GM12878 (cell line): ENCODE data around the gene PCDHAC2. TPM values are rescaled to one million over a fixed set of nuclear protein-coding genes. Genes with fewer than 3 reads are reported as not detected.

Experiments
- ATAC-seq: fragments of 200-7000 bp; cut with Tn5 transposase; 3 replicates; pipeline ENCODE4 v1.9.1; 2020; ENCODE audit warnings: mild to moderate bottlenecking, moderate library complexity
- BruUV-seq: library from RNA; stranded (reverse); fragments of 400-500 nt; replicated peaks from 2 replicates; lab custom pipeline; 2021; lab: Mats Ljungman, UMichigan
- CTCF ChIA-PET: fragments of 300-600 bp; sonication (Branson Sonifier 250); formaldehyde crosslinking; extraction: SDS; loops from one replicate; lab custom pipeline; 2021; ENCODE audit warnings: inconsistent platforms; lab: Yijun Ruan, JAX
- POLR2A ChIA-PET: fragments of 350-600 bp; formaldehyde crosslinking; extraction: SDS; loops from one replicate; lab custom pipeline; 2021; ENCODE audit warnings: inconsistent platforms; lab: Charles Lee
- RAD21 ChIA-PET: fragments of 300-600 bp; sonication (Branson Sonifier 250); formaldehyde crosslinking; loops from one replicate; lab custom pipeline; 2023; ENCODE audit warnings: antibody characterized with exemption; ENCODE audit not compliant: unreplicated experiment; lab: Charles Lee
- SMC1A ChIA-PET: fragments of 300-600 bp; sonication (Branson Sonifier 250); formaldehyde crosslinking; loops from one replicate; lab custom pipeline; 2023; ENCODE audit not compliant: unreplicated experiment, uncharacterized antibody; lab: Charles Lee
- DNase-seq: peaks from one replicate; pipeline ENCODE4 v3.0.0-alpha.2; 2011; ENCODE audit warnings: low read depth, low spot score
- FAIRE-seq: peaks from 3 replicates; lab custom pipeline; 2011; peaks lifted over from hg19 to GRCh38; lab: Jason Lieb, UNC
- H2AFZ ChIP-seq: 2 replicates; pipeline ENCODE4 v1.6.0; 2011; ENCODE audit warnings: low read depth, low read length, control low read depth; ENCODE audit not compliant: control insufficient read depth
- H3K27ac ChIP-seq: 2 replicates; pipeline ENCODE4 v1.5.1; 2011; ENCODE audit warnings: control low read depth; ENCODE audit not compliant: control insufficient read depth, insufficient read depth
- H3K27me3 ChIP-seq, 2 experiments: replicated peaks in 1 of 2; 2 replicates each; pipeline versions ENCODE4 v1.6.0 to v1.6.1; 2011; ENCODE audit warnings: low read length in 1 of 2; ENCODE audit not compliant: control insufficient read depth in 2 of 2, insufficient read depth in 2 of 2
- H3K36me3 ChIP-seq, 2 experiments: 2 replicates each; pipeline ENCODE4 v1.5.1; 2011; ENCODE audit warnings: low read length in 1 of 2; ENCODE audit not compliant: control insufficient read depth in 2 of 2, insufficient read depth in 2 of 2
- H3K4me1 ChIP-seq: 2 replicates; pipeline ENCODE4 v1.6.1; 2011; ENCODE audit warnings: mild to moderate bottlenecking, low read length, moderate library complexity, mixed read lengths; ENCODE audit not compliant: control insufficient read depth, insufficient read depth
- H3K4me2 ChIP-seq: 2 replicates; pipeline ENCODE4 v1.6.0; 2011; ENCODE audit warnings: control low read depth; ENCODE audit not compliant: control insufficient read depth, insufficient read depth
- H3K4me3 ChIP-seq: fragments of 200-600 bp; sonication (generic); 2 replicates; pipeline ENCODE4 v1.5.1; 2016
- H3K79me2 ChIP-seq: 2 replicates; pipeline ENCODE4 v1.6.0; 2011; ENCODE audit warnings: low read length; ENCODE audit not compliant: control insufficient read depth, insufficient read depth
- H3K9ac ChIP-seq: 2 replicates; pipeline ENCODE4 v1.8.0; 2011; ENCODE audit warnings: low read length, control low read depth, mixed read lengths; ENCODE audit not compliant: control insufficient read depth, insufficient read depth
- H3K9me3 ChIP-seq: replicated peaks from 3 replicates; pipeline ENCODE4 v1.5.1; 2011; ENCODE audit warnings: mild to moderate bottlenecking, low read length; ENCODE audit not compliant: control insufficient read depth, insufficient read depth
- H4K20me1 ChIP-seq: 2 replicates; pipeline ENCODE4 v1.6.0; 2011; ENCODE audit not compliant: control insufficient read depth, insufficient read depth
- ATF7 ChIP-seq: fragments of 450-650 bp; IDR thresholded peaks from 2 replicates; pipeline ENCODE4 v1.6.1; 2016; ENCODE audit warnings: low read depth, mild to moderate bottlenecking
- FOXM1 ChIP-seq: IDR thresholded peaks from 2 replicates; pipeline ENCODE4 v1.6.1; 2012; ENCODE audit warnings: low read depth, mild to moderate bottlenecking, inconsistent platforms, low read length, moderate library complexity
- GABPA ChIP-seq: IDR thresholded peaks from 2 replicates; pipeline ENCODE4 v1.6.1; 2014; ENCODE audit warnings: antibody characterized with exemption, low read depth, mild to moderate bottlenecking, inconsistent platforms
- IKZF1 ChIP-seq: fragments of 450-650 bp; conservative IDR thresholded peaks from 2 replicates; pipeline ENCODE4 v1.6.1; 2017; ENCODE audit warnings: antibody characterized with exemption, mild to moderate bottlenecking
- IRF3 ChIP-seq: fragments of 450-650 bp; IDR thresholded peaks from 2 replicates; pipeline ENCODE4 v1.6.1; 2014; ENCODE audit warnings: mild to moderate bottlenecking
- KDM1A ChIP-seq: fragments of 200-600 bp; sonication (generic); IDR thresholded peaks from 2 replicates; pipeline ENCODE4 v1.6.1; 2016; ENCODE audit warnings: borderline replicate concordance
- NR2C2 ChIP-seq: IDR thresholded peaks from 2 replicates; pipeline ENCODE4 v1.6.1; 2011; ENCODE audit warnings: borderline replicate concordance, low read depth; ENCODE audit not compliant: control insufficient read depth, insufficient read length
- PBX3 ChIP-seq: IDR thresholded peaks from 2 replicates; pipeline ENCODE4 v1.6.1; 2011; ENCODE audit warnings: mild to moderate bottlenecking, low read depth, low read length, moderate library complexity; ENCODE audit not compliant: insufficient replicate concordance
- PKNOX1 ChIP-seq: fragments of 450-650 bp; IDR thresholded peaks from 2 replicates; pipeline ENCODE4 v1.6.1; 2016; ENCODE audit warnings: mild to moderate bottlenecking
- POLR2AphosphoS2 ChIP-seq: IDR thresholded peaks from 2 replicates; pipeline ENCODE4 v1.6.1; 2011; ENCODE audit warnings: low read depth, mild to moderate bottlenecking, low read length, improper control_type of control experiment, moderate library complexity
- SIX5 ChIP-seq: IDR thresholded peaks from 2 replicates; pipeline ENCODE4 v1.6.1; 2011; ENCODE audit warnings: mild to moderate bottlenecking, low read depth, low read length, moderate library complexity; ENCODE audit not compliant: severe bottlenecking
- SMARCA5 ChIP-seq: fragments of 450-650 bp; IDR thresholded peaks from 2 replicates; pipeline ENCODE4 v1.6.1; 2017; ENCODE audit warnings: mild to moderate bottlenecking
- SREBF1 ChIP-seq: IDR thresholded peaks from 2 replicates; pipeline ENCODE4 v1.6.1; 2012; ENCODE audit warnings: mild to moderate bottlenecking, low read length
- STAT3 ChIP-seq: IDR thresholded peaks from 2 replicates; pipeline ENCODE4 v1.6.1; 2011; ENCODE audit warnings: low read depth, low read length, improper control_type of control experiment
- USF2 ChIP-seq: IDR thresholded peaks from 2 replicates; pipeline ENCODE4 v1.6.1; 2011; ENCODE audit warnings: low read depth, low read length, improper control_type of control experiment, borderline replicate concordance
- ZBTB33 ChIP-seq: fragments of 450-650 bp; IDR thresholded peaks from 2 replicates; pipeline ENCODE4 v1.6.1; 2017; ENCODE audit warnings: mild to moderate bottlenecking
- ZNF622 ChIP-seq: fragments of 450-650 bp; IDR thresholded peaks from 2 replicates; pipeline ENCODE4 v1.6.1; 2017; ENCODE audit warnings: mild to moderate bottlenecking, inconsistent platforms
- WGBS: methylation state at CpG from one replicate; pipeline ENCODE4 v1.1.6; 2016; ENCODE audit warnings: low lambda C conversion rate; ENCODE audit not compliant: insufficient replicate concordance, insufficient coverage; ENCODE audit errors: missing lambda C conversion rate; 5-methylcytosine and 5-hydroxymethylcytosine counted together
- in situ Hi-C: fragments of 300-500 bp; cut with MboI; formaldehyde crosslinking; loops from 9 replicates; pipeline ENCODE4 v1.14.3; 2018; ENCODE audit warnings: mixed read lengths
- intact Hi-C: fragments of 100-400 bp; cut with micrococcal nuclease; formaldehyde crosslinking; loops from one replicate; pipeline ENCODE4 v1.14.2; 2022; ENCODE audit not compliant: unreplicated experiment
- polyA plus RNA-seq, 11 experiments: library from polyadenylated mRNA; depleted of rRNA in 4 of 11; unstranded in 6 of 11; stranded (reverse) in 5 of 11; fragments of >200 nt; fragmentation: Nextera tagmentation in 4 of 11; fragmentation: Illumina TruSeq in 1 of 11; extraction: Ambion mirVana in 4 of 11; extraction: Trizol in 1 of 11; gene quantifications; 1 replicate in 1 of 11; 2 replicates in 10 of 11; pipeline versions ENCODE4 v1.2.1 to v1.2.3, GENCODE V29; 2011 to 2016; ENCODE audit warnings: inconsistent platforms in 2 of 11, missing spikeins in 2 of 11, low read depth in 1 of 11
- total RNA-seq, 4 experiments: library from RNA; depleted of rRNA in 3 of 4; stranded (reverse); fragments of >200 nt in 3 of 4; fragmentation: Illumina TruSeq in 1 of 4; extraction: Trizol in 1 of 4; gene quantifications; 2 replicates each; pipeline versions ENCODE4 v1.2.1 to v1.2.3, GENCODE V29; 2013 to 2021

Gene PCDHAC2
- total and polyA plus RNA-seq, 10 of the 15 experiments (the other 5 are each of a cell fraction or from before 2014, with no cell fraction given): 0.06 TPM; not detected in 9

GRCh38 chr5:140966293-140967225 is at the start of gene PCDHAC2 (continued):
- TF ChIP-seq PBX3 (no peak), IKZF1 (no peak), USF2 (no peak), ZNF622 (no peak), FOXM1 (no peak), STAT3 (no peak)
- TF ChIP-seq, all 136 proteins: peak for 0

GRCh38 chr5:140923601-140924000 is 42.7 kb upstream of the PCDHAC2 start:
- H3K4me1 ChIP-seq: no peaks in the 10 kb centered on the region
- FAIRE-seq (no peak), DNase-seq (no peak), ATAC-seq (no peak)
- RAD21 ChIA-PET: no interaction called here
- no peaks in the 10 kb centered on the region for H3K36me3 ChIP-seq
- POLR2A ChIA-PET: no interaction called here
- H3K27ac ChIP-seq: no peak overlapping the region
- intact Hi-C loops: no loop called here
- H3K27me3 ChIP-seq: no peaks in the 10 kb centered on the region
- no peak overlapping the region for H2AFZ ChIP-seq
- H3K4me3 ChIP-seq: no peak overlapping the region
- 0% methylated on average over 4 of the region's 4 CpGs for WGBS
- in situ Hi-C loops: no loop called here
- no peak overlapping the region for H3K9ac ChIP-seq
- BruUV-seq: no TSS peak
- peaks cover 3% of the 10 kb centered on the region; the same call in 2 of the 3 replicates for H3K9me3 ChIP-seq
- H4K20me1 ChIP-seq: no peaks in the 10 kb centered on the region
- CTCF ChIA-PET: no interaction called here
- SMC1A ChIA-PET: no interaction called here
- H3K4me2 ChIP-seq: no peak overlapping the region
- no peaks in the 10 kb centered on the region for H3K79me2 ChIP-seq
- TF ChIP-seq IKZF1: no peak
- no peak for TF ChIP-seq PKNOX1
- TF ChIP-seq IRF3: no peak
- no peak for TF ChIP-seq KDM1A
- no peak for TF ChIP-seq NR2C2
- no peak for TF ChIP-seq SMARCA5
- no peak for TF ChIP-seq SREBF1
- TF ChIP-seq GABPA: no peak
- no peak for TF ChIP-seq ATF7
- no peak for TF ChIP-seq ZBTB33
- no peak for TF ChIP-seq POLR2AphosphoS2
- no peak for TF ChIP-seq SIX5
